SK-MEL-5 (cell line): ENCODE measurements around the gene EIF2D. TPM values are rescaled to one million over a fixed set of nuclear protein-coding genes. Genes with fewer than 3 reads are reported as not detected.

Source experiments
- total RNA-seq: library from RNA; depleted of rRNA; stranded (reverse); fragments of >200 nt; shearing (Covaris generic); gene quantifications from 2 replicates; pipeline ENCODE4 v1.2.3, GENCODE V29; 2014; rRNA removed

EIF2D gene
- total RNA-seq, 1 experiment from 2014 or later = 58.7 TPM

Other genes starting within 250 kb of the EIF2D start
- 6.5 and 6.8 TPM in 2 replicates for gene IKBKE, start 142.0 kb downstream of the EIF2D start, total RNA-seq
- 0.56 and 0.58 TPM in 2 replicates for gene RASSF5, start 104.9 kb downstream of the EIF2D start, total RNA-seq
- gene DYRK3, start 23.1 kb upstream of the EIF2D start, total RNA-seq = 26.3 and 33.1 TPM in 2 replicates
- 27.9 and 28.4 TPM in 2 replicates for gene MAPKAPK2, start 72.4 kb upstream of the EIF2D start, total RNA-seq
- 0.26 TPM in 1 of 2 replicates, not detected in the other for gene IL19, start 158.3 kb upstream of the EIF2D start, total RNA-seq
- not detected in 2 replicates for gene IL10, start 160.0 kb upstream of the EIF2D start, total RNA-seq